Thoracic aorta endothelial cell (primary cell): ENCODE results near the gene TFEC. TPM values are rescaled to one million over a fixed set of nuclear protein-coding genes. Genes with fewer than 3 reads are reported as not detected.

Experiments
- total RNA-seq: library from RNA; depleted of rRNA; stranded (reverse); fragments of >200 nt; gene quantifications from 2 replicates; pipeline ENCODE4 v1.2.3, GENCODE V29; 2012

The TFEC gene, protein sequence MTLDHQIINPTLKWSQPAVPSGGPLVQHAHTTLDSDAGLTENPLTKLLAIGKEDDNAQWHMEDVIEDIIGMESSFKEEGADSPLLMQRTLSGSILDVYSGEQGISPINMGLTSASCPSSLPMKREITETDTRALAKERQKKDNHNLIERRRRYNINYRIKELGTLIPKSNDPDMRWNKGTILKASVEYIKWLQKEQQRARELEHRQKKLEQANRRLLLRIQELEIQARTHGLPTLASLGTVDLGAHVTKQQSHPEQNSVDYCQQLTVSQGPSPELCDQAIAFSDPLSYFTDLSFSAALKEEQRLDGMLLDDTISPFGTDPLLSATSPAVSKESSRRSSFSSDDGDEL
- 29.1 and 29.4 TPM in 2 replicates for total RNA-seq

GRCh38 chr7:116030651-116031276 is at the start of gene TFEC:
Gene TFEC (minus strand): TSS chr7:116030763. CDS start chr7:115984441, 46,322 bp downstream.

Other genes starting within 250 kb of the TFEC start
- gene TES, start 179.8 kb upstream of the TFEC start, total RNA-seq, result 104 and 106 TPM in 2 replicates